Suppressor macrophage treated with lipopolysaccharide for 4 hours (primary cell): ENCODE results near the gene STON1.
"Not testable (repeated sequence)": the region's sequence is repeated elsewhere in the genome, so short reads cannot be mapped to it uniquely, and the experiment has no call there.

Experiments
- DNase-seq: peaks from one replicate; pipeline ENCODE4 v3.0.0-alpha.2; 2020

STON1 gene

GRCh38 chr2:48528431-48528830 lies 1.5 kb upstream of the STON1 start:
- DNase-seq, result no peak

GRCh38 chr2:48529194-48529593 lies 760 bp upstream of the STON1 start:
- no peak for DNase-seq

GRCh38 chr2:48529676-48530032 lies 300 bp upstream of the STON1 start:
- DNase-seq, result no peak

GRCh38 chr2:48531141-48531648 lies 1.2 kb downstream of the STON1 start:
- no peak for DNase-seq

- DNase-seq, result no peak
These were observed 2.2 kb downstream of the STON1 start for GRCh38 chr2:48532174-48532573.

GRCh38 chr2:48532824-48533223 lies 2.9 kb downstream of the STON1 start:
- DNase-seq, result no peak

GRCh38 chr2:48534781-48535180 lies 4.8 kb downstream of the STON1 start:
- DNase-seq, result no peak

GRCh38 chr2:48540237-48540935 lies 10.4 kb downstream of the STON1 start:
- no peak for DNase-seq

- no peak for DNase-seq
These were observed 11.9 kb downstream of the STON1 start for GRCh38 chr2:48541666-48542389.

- DNase-seq, result no peak
These were observed 13.9 kb downstream of the STON1 start for GRCh38 chr2:48543895-48544294.

- DNase-seq, result no peak
These were observed 15.3 kb downstream of the STON1 start for GRCh38 chr2:48545244-48545643.

- no peak for DNase-seq
These were observed 18.9 kb downstream of the STON1 start for GRCh38 chr2:48548840-48549239.

GRCh38 chr2:48549972-48550371 lies 20.0 kb downstream of the STON1 start:
- no peak for DNase-seq

- no peak for DNase-seq
These were observed 21.6 kb downstream of the STON1 start for GRCh38 chr2:48551548-48551947.

GRCh38 chr2:48555071-48555470 lies 25.1 kb downstream of the STON1 start:
- not testable (repeated sequence) for DNase-seq

GRCh38 chr2:48558456-48558855 lies 28.5 kb downstream of the STON1 start:
- no peak for DNase-seq

GRCh38 chr2:48560546-48561209 lies 30.7 kb downstream of the STON1 start:
- no peak for DNase-seq

GRCh38 chr2:48562281-48562680 lies 32.3 kb downstream of the STON1 start:
- no peak for DNase-seq

- no peak for DNase-seq
These were observed 36.8 kb downstream of the STON1 start for GRCh38 chr2:48566592-48567310.

GRCh38 chr2:48567671-48568070 lies 37.7 kb downstream of the STON1 start:
- DNase-seq, result no peak

- DNase-seq, result peak; percentile 34
These were observed 38.6 kb downstream of the STON1 start for GRCh38 chr2:48568547-48568946.

GRCh38 chr2:48569433-48569832 lies 39.5 kb downstream of the STON1 start:
- DNase-seq, result no peak

- no peak for DNase-seq
These were observed 42.9 kb downstream of the STON1 start for GRCh38 chr2:48572816-48573215.
